Stimulated activated CD8-positive, alpha-beta memory T cell treated with anti-CD3 and anti-CD28 coated beads, Interleukin-4, amount 100 ng/mL, for 4 hours (primary cell): ENCODE data around the gene ULBP3.
"Not testable (repeated sequence)": the region's sequence is repeated elsewhere in the genome, so short reads cannot be mapped to it uniquely, and the experiment has no call there.

Source experiments
- DNase-seq, 2 donors: peaks; one replicate each; pipeline ENCODE4 v3.0.0-alpha.2; 2020; ENCODE audit warnings: low read depth in 2 of 2, low spot score in 1 of 2

ULBP3 gene

DNA sequence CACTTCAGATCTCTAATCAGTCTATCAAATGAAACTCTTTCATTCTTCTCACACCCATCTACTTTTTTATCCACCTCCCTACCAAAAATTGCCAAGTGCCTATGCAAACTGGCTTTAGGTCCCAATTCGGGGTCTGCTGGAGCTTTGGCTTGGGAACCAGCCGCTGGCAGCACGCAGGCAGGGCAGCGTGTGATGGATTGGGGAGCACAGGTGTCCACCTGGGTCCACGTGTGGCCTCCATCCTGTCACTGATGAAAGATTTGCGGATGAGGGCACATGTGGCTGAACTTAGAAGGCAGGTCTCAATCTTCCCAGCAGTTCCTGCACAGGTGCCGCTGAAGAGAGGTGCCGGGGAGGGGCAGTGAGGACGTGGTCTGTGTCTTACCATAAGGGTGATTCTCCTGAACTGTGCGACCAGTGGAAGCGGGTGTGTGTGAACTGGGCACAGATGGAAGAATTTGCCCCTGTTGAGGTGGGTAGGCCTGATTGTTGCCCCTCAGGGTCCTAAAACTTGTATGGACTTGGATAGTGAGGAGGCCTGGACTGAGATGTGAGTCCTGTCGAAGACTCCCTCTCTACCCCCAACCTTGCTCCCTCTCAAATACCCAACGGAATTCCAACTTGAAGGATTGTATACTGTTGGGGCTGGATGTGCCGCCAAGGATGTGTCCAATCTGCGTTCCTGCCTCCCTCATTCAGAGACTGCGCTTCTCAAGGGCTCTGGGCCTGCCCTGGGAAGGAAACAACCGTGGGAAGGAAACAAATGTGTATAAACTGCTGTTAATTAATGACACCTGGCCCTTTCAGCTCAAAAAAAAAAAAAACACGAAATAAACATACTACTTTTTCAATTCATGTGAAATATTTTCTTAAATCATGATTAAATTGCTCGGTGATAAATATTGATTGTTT, 25.2 kb downstream of the ULBP3 start:
- no peak for DNase-seq

DNA sequence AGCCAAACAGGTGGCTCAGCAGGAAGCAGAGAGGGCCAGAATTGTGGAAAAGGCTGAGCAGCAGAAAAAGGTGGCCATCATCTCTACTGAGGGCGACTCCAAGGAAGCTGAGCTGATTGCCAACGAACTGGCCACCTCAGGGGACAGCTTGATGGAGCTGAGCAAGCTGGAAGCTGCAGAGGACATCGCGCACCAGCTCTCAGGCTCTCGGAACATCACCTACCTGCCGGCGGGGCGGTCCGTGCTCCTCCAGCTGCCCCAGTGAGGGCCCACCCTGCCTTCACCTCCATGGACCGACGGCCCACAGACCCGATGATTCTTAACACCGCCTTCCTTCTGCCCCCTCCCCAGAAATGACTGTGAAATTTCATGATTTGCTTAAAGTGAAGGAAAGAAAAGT, 25.8 kb downstream of the ULBP3 start:
- no peak for DNase-seq

DNA sequence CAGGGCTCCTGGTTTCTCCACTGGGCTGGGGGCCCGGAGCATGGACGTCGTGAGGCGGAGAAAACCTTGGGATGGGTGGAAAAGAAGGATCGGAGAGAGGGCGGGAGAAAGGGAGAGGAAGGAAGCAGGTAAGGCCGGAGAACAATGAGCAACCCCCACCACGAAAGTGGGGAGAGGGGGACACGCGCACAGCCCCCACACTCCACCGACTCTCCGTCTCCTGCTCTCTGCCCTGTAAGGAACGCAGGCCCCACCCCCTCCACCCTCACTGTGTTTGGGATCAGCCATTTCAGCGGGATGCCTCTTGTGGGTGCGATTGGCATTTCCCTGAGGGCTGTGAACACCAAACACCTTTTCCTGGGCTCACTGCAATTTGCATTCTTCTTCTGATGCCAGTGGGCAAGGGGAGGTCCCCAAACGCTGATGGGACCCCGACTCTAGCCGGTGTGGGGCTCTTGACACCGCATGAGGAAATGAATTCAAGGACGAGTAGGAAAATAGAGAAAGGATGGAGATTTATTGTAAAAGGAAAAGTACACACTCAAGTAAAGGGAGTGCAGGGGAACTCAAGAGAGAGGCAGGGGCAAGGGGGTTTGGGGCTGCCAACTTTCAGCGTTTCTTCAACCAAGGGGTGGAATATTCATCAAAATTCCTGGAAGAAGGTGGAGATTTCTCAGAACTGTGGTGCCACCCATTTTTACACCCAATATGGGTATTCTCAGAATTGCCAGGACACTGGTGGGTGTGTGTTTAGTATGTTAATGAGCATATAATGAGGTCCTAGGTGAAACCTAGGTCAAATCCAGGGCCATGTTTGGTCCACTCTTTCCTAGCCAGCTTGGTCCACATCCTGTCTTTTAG, 30.5 kb downstream of the ULBP3 start:
- no peak for DNase-seq

DNA sequence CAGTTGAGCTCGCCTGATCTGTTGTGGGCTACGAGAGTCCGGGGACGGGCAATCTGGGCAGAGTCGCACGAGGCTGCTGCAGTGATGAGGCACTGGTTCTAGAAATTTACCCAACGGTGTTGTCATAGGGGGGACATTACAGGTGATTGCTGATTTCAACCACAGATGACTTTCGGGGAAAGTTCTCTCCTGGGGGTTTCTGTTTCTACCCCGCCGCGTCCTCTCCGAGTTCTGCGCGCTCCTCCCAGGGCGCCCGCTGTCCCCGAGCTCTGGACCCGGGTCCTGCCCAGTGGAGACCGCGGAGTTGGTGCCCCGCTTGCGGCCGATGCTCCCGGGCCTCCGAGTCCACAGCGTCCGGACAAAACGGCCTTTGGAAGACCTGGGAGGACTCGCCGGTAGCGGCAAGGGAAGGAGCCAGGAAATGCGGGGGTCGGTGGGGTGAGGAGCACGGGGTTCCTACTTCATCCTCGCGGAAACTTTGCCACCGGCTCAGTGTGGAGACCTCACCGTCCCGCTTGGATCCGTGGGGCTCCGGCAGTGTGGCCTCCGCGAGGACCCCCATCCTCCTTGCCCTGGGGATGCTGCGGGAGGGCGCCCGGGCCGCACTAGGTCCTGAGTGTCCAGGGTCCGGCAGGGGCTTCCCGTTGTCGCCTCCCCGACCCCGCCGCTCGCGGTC, 31.3 kb downstream of the ULBP3 start:
- no peak for DNase-seq

DNA sequence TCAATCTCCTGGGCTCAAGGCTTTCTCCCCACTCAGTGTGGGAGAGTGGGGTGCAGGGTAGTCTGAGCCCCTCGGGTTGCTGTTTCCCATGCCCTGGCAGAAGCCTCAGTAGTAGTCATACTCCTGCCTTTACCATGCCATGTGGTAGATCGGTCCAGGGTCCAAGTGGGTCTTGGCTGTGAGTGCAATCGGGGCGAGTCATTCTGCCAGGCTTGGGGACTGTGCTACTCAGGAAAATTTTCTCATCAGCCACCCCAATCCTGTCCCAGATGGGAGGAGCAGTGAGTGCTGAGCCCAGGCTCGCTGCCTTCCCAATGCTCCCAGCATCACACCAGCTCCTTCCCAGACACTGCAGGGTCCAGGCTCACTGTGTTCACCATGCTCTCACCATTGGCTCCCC, 32.8 kb downstream of the ULBP3 start:
- DNase-seq: no peak

DNA sequence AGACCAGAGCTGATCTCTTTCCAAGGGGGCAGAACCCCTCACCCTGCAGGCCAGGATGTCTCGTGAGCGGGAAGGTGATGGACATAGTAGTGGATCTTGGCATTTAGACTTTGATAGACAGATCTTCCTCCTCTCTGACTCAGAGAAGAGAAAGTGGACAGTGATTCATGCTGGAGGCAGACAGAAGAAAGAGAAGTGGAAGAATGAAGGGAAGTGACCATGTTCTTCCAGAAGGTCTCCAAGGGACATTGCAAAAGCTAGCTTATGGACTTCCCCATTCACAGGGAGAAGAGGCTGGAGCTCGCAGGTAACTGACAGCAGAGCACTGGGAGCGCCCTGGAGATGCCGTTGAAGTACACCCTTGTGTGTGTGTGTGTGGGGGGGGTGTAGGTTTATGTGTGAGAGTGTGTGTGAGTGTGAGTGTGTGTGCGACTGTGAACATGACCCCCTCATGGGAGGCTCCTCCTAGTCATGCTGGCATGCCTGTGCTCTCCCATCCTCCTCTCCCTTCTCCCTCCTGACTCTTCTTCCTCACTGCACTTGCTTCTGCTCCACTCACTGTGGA, 35.6 kb downstream of the ULBP3 start:
- no peak for DNase-seq

DNA sequence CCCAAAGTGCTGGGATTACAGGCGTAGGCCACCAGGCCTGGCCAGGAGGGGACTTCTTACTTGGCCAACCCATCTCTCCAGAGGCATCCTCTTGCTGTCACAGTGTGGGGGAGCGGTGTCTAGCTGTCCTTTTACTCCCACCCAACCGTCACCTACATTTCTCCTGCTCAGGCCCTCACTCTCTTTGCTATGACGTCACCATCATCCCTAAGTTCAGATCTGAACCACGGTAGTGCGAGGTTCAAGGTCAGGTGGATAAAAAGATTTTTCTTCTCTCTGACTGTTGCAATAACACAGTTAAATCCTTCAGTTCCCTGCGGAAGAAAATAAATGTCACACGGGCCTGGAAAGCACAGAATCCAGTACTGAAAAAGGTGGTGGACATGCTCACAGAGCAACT, 36.3 kb downstream of the ULBP3 start:
- DNase-seq: no peak

DNA sequence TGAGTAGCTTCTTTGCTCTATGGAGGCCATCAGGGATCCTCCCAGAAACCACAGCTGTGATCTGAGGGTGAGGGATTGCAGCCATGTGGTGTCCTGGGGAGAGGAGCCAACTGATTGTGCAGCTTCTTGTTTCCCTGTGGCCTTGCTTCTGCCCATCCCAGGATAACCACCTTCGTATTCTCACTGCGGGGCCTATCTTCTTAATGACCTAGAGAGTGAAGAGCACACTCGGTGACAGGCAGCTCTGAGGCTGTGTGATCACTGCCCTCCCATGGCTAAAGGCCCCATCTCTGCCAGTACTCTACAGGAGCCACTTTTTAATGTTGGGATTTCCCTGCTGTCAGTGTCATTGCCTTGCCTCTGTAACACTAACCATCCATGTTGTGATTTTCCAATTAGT, 38.3 kb downstream of the ULBP3 start:
- no peak for DNase-seq

DNA sequence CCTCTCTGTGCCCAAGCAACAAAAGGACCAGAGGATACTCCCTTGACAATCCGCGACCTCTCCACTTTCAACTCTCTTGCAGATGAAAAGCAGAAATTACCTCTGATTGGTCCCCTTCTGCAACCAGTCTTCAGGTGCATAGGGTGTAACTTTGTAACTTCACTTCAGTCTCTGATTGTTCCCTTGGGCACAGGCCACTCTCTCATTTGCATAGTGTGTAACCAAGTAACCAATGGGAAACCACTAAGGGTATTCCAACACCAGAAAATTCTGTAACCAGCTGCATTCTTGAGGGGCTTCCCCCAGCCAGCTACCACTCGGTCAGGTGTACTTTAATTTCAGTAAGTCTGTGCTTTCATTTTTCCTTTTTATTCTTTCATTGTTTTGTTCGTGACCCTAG, 39.2 kb downstream of the ULBP3 start:
- no peak for DNase-seq

DNA sequence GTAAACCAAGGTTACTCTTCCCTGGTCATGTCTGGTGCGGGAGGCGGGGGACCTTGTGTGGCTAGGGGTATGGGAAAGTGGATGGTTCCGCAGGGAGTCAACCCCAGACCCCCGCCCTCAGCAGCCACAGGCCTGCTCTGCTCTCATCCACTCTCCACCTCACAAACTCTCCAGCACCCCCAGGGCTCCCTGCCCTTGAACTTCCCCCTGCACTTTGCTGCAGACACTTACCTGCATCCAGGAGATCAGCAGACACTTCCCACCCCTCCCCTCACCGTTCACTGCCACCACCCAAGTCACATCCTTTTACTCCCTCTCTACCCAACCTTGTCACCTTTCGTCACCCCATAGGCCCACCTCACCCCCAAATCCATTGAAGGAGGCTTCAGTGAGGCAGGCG, 39.6 kb downstream of the ULBP3 start:
- DNase-seq: no peak

DNA sequence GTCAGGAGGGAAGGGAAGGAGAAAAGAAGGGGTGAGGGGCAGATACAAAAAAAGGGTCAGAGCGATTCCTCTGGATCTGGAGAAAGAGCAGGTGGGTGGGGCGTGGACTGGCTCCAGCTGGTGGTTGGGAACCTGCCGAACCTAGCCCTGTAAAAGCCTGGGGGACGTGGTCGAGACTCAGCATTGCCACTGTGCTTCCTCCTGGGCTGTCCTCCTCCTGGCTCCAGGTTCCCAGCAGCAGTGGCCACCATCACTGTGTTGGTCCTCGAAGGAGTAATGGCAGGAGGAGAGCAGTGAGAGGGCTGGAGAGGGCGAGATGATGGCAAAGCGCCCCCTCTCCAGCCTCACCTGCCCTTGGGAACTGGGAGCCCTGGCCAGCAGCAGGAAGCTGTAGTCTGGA, 40.1 kb downstream of the ULBP3 start:
- DNase-seq: no peak

DNA sequence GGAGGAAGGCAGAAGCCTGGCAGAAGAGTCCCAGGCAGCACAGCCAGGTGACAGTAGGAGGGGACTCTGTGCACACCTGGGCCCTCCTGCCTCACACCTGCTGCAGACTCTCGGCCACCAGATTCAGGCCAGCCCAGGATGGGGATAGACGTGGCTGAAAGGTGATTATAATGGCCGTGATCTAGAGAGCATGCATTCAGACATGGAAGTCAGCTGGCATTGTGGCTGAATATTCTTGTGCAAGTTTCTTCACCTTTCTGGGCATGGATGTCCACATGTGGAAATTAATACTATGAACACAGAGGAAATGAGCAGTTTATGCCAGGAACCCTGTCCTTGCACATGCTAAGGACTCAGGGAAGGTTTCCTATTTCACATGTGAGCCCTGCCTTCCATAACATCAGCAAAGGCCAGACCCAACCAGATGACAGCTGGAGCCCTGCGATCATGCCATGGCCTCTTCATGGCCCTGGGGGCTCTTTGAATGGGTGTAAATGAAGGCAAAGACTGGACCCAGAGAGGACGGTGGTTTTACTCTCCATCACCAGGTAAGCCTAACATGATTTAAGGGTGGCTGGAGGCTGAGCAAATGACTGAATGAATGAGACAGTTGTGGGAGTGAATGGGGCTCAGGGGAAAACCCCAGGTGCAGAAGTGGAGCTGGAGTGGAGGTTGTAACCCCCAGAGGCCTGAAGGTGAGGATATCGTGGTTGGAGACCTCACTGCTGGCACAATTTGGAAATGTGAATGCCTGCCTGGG, 40.9 kb downstream of the ULBP3 start:
- DNase-seq: no peak

DNA sequence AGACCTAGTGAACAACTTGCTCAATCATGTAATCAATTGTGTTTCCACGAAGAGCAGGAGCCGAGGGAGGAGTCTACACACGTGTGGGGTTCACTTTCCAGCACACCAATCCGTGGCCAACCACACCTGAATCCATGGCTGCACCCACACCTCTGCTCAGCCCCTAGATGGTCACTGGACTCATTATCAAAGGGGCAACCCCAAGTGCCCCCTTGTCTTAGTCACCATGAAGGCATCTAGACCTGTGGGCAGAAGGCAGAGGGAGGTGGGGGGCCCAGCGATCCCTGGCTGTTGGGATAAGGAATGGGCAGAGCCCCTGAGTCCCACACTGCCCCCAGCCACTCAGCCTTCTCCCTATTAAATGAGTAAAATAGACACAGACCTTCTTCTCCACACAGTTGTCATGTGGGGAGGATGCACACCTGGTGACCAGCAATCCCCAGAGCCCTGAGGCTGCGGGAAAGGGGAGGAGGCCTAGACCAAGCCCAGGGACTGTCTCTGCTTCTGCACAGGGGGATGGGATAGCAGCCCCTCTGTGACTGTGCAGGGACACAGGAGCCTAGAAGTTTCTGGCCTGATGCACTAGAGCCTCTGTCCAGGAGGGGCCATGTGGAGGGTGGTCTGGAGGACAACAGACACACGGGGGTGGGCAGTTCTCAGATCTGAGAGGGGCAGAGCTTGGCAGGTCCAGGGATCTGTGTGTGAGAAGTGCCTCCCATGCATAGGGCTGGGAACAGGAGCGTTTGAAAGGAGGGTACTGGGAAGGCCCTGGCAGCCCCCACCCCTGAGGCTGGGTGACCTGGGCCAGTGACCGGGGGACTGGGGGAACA, 41.7 kb downstream of the ULBP3 start:
- DNase-seq: no peak

DNA sequence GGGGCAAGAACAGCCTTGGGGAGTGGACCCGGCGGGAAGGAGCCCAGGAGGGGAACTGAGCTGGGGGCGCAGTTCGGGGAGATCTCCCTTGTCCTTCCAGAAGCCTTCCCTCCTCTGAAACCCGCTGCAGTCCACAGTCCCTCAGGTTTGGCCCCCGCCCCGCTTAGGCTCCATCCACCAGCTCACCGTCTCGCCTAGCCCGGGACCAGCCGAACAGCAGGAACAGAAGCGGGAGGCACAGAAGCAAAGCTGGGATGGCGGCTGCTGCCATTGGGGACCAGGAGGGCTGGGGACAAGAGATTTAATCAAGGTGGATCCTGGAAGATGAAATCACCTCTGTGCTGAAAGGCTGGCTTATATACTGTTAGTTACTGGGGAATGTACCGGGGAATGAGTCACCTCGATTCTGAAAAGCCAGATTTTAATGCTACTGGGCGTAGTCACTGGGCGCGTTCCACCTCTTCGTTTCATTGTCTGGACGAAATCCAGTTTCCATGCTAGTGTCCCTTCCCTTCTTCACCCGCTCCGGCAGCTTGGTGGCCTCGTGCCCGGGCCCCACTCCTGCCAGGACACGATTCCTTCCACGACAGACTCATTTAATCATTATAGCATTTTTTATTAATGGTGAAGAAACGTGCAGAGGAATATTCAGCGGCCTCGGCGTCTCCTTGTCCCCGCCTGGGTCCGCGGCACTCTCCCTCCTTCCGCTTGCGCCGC, 43.6 kb downstream of the ULBP3 start, which contains the start of gene RAET1L:
Gene RAET1L, minus strand, starts transcription at position 332 of the 717 bp plus-strand sequence. Its CDS starts 61 bp downstream, at position 271.
- DNase-seq: no peak

DNA sequence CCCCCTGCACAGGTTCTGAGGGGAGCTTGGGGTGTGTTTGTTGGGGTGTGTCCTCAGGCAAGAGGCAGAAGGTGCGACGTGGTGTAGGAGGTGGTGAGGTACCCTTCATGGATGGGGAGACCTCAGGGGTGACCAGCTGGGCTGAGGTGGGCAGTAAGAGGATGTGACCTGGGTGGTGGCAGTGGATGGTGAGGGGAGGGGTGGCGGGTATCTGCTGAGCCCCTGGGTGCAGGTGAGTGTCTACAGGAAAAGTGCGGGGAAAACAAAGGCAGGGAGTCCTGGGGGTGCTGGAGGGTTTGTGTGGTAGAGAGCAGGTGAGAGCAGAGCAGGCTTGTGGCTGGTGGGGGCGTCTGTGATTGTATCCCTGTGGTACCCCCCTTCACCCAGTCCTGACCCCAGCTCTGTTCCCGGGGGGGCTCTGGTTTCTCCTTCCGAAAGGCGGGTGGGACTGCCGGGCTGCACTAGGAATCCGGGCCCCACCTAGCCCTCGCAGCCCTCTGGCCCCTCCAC, 44.2 kb downstream of the ULBP3 start:
- DNase-seq: no peak

DNA sequence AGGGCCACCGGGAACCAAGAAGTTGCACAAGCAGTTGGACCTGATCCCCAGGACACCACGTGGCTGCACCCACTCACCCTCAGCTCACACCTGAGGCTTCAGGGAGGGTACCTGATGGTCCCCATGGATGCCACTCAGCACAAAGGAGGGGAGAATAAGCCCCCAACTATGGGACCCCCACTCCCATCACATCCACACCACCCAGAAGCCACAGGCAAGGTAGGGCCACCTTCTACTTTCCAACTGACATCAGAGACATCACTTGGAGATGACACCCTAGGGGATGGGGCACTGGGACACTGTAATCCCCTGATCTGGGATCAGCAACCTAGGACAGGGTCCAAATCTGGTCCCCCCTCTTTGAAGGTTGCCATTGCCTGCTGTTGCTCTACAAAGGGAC, 44.9 kb downstream of the ULBP3 start:
- not testable (repeated sequence) for DNase-seq

DNA sequence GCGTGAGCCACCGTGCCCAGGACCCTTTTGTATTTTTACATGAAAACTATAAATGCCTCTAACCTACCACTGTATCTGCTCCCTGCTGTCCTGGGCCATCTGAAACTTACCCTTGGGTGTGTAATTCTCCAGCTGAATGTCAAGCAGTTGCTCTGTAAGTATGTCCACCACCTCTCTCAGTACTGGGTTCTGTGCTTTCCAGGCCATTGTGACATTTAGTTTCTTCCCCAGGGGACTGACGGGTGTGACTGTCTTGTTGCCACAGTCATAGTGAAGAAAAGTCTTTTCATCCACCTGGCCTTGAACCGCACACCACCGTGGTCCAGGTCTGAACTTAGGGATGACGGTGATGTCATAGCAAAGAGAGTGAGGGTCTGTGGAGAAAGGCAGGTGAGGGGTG, 47.1 kb downstream of the ULBP3 start:
- not testable (repeated sequence) for DNase-seq

DNA sequence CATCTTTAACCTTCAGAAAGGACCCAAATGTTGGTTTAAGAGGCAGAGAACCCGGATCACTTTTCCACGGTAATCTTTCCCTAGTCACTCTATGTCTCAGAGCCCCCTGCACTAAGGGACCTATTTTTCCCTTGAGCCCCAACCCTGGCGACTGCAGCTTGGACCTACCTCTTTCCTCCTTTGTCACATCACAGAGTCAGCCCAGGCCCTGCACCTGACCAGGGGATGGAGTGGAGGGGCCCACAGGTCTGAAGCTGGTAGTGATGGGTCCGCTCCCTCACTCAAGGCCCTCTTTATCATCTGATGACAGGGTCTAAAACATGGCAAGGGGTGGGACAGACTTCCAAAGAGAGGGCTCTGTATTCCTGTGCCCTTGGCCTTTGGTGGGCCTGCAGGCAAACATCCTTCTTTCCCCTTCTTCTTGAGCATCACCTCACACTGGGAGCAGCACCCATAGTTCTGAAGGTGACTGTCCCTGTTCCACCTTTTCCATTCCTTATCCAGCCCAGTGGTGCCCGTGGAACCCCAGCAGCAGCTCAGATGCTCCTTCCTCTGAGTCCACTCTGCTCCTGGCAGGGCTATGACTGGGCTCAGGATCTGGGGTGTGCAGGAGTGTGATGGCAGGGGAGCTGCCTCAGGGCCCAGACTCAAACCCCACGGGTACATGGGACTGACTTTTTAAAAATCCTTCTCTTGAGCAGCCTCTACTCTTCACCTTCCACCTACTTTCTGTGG, 49.9 kb downstream of the ULBP3 start:
- no peak for DNase-seq
